ENCODE data around the gene ACSL5. TPM values are rescaled to one million over a fixed set of nuclear protein-coding genes. Genes with fewer than 3 reads are reported as not detected.
"Not testable (repeated sequence)": the region's sequence is repeated elsewhere in the genome, so short reads cannot be mapped to it uniquely, and the experiment has no call there.

The ACSL5 gene
- total RNA-seq, 1 donor from 2014 or later = 56.2 TPM

GRCh38 chr10:112351146-112351545 lies 22.8 kb upstream of the ACSL5 start:
- DNase-seq (ENCODE audit: low read depth in 2 of 2) = no peak

- DNase-seq (ENCODE audit: low read depth in 2 of 2) = no peak
These were observed 21.9 kb upstream of the ACSL5 start for GRCh38 chr10:112352044-112352443.

GRCh38 chr10:112353046-112353445 lies 20.9 kb upstream of the ACSL5 start:
- DNase-seq (ENCODE audit: low read depth in 2 of 2) = no peak

GRCh38 chr10:112356686-112357085 lies 17.2 kb upstream of the ACSL5 start:
- no peak for DNase-seq (ENCODE audit: low read depth in 2 of 2)

- DNase-seq (ENCODE audit: low read depth in 2 of 2) = no peak
These were observed 14.2 kb upstream of the ACSL5 start for GRCh38 chr10:112359606-112360307.

- peak in 1 of 2 donors; percentile 50 for DNase-seq (ENCODE audit: low read depth in 2 of 2)
These were observed 13.3 kb upstream of the ACSL5 start for GRCh38 chr10:112360308-112361270.

GRCh38 chr10:112361951-112362751 lies 11.8 kb upstream of the ACSL5 start:
- peak; percentile 33 to 91 for DNase-seq (ENCODE audit: low read depth in 2 of 2)

GRCh38 chr10:112362833-112363232 lies 11.1 kb upstream of the ACSL5 start:
- peak; percentile 56 to 71 for DNase-seq (ENCODE audit: low read depth in 2 of 2)

GRCh38 chr10:112363696-112364688 lies 9.9 kb upstream of the ACSL5 start:
- no peak for DNase-seq (ENCODE audit: low read depth in 2 of 2)

- no peak for DNase-seq (ENCODE audit: low read depth in 2 of 2)
These were observed 8.9 kb upstream of the ACSL5 start for GRCh38 chr10:112365014-112365432.

- DNase-seq (ENCODE audit: low read depth in 2 of 2) = no peak
These were observed 8.5 kb upstream of the ACSL5 start for GRCh38 chr10:112365451-112365850.

GRCh38 chr10:112366992-112367391 lies 6.9 kb upstream of the ACSL5 start:
- no peak for DNase-seq (ENCODE audit: low read depth in 2 of 2)

GRCh38 chr10:112367516-112367915 lies 6.4 kb upstream of the ACSL5 start:
- no peak for DNase-seq (ENCODE audit: low read depth in 2 of 2)

- DNase-seq (ENCODE audit: low read depth in 2 of 2) = no peak
These were observed 4.2 kb upstream of the ACSL5 start for GRCh38 chr10:112369495-112370423.

GRCh38 chr10:112370424-112370819 lies 3.5 kb upstream of the ACSL5 start:
- DNase-seq (ENCODE audit: low read depth in 2 of 2) = no peak

- not testable (repeated sequence) for DNase-seq (ENCODE audit: low read depth in 2 of 2)
These were observed 2.6 kb upstream of the ACSL5 start for GRCh38 chr10:112371326-112371725.

GRCh38 chr10:112372182-112372810 lies 1.6 kb upstream of the ACSL5 start:
- DNase-seq (ENCODE audit: low read depth in 2 of 2) = not testable (repeated sequence)

GRCh38 chr10:112374724-112375541 lies 1.0 kb downstream of the ACSL5 start:
- DNase-seq (ENCODE audit: low read depth in 2 of 2) = peak in 1 of 2 donors; percentile 53
